ENCODE results near the gene RRP1B.

RRP1B gene

DNA sequence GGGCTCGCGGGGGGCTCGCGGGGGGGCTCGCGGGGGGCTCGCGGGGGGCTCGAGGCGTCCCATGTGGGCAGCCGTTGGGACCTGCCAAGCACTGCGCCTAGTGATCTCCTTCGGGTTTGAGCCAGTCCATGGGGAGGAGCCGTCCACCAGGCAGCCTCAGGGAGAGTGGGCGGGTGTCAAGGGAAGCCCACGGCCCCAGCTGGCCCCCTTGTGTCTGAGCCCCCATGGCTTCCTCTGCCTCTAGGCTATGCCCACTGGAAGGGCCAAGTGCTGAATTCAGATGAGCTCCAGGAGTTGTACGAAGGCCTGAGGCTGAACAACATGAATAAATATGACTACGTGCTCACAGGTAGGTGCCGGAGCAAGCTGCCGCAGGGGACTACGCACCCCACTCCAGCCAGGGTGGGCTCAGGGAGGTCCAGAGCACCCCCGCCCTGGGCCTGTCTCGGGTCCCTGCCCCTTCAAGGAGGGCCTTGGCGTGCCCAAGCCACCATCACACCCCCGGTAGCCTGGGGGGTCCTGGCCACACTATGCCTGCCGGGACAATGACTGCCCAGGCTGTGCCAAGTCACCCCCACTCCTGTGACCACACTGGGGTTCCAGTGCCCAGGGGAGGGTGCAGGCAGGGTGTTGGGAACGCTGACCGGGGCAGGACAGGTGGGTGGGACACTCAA, 82.2 kb downstream of the RRP1B start:
- H3K9me3 ChIP-seq (ENCODE audit: control insufficient read depth in 1 of 2, low read length in 2 of 2) = no peaks in the 10 kb centered on the region
- H3K36me3 ChIP-seq (ENCODE audit: control insufficient read depth in 1 of 2, insufficient read depth in 2 of 2, low read length in 2 of 2) = peaks cover 17 to 25% of the 10 kb centered on the region in 2 donors
- H3K4me3 ChIP-seq (ENCODE audit: low read depth in 1 of 2, low read length in 2 of 2) = no peak overlapping the region
- H3K4me1 ChIP-seq (ENCODE audit: control insufficient read depth in 1 of 2, insufficient read depth in 2 of 2, low read length in 2 of 2) = no peaks in the 10 kb centered on the region
- no peaks in the 10 kb centered on the region for H3K27me3 ChIP-seq (ENCODE audit: low read depth, low read length)
- H3K27ac ChIP-seq (ENCODE audit: low read length) = no peak overlapping the region

DNA sequence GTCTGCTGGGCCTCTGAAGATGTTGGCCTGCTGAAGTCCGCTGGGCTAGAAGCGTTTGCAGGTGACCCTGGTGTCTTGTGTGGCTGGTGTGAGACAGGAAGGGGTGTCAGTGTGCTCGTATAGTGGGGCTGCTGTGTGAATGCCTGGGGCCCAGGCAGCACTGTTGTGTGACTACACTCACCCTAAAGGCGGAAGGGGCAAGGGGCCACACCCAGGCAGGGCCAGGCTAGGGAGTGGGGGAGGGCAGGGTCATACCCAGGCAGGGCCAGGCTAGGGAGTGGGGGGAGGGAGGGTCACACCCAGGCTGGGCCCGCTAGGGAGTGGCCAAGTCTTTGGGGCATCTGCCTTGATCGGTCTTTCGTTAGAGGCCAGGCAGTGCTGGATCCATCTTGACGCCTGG, 84.6 kb downstream of the RRP1B start:
- Histone ChIP-seq H3K4me1 (ENCODE audit: control insufficient read depth in 1 of 2, insufficient read depth in 2 of 2, low read length in 2 of 2) (no peaks in the 10 kb centered on the region), H3K27ac (ENCODE audit: low read length) (no peak overlapping the region), H3K36me3 (ENCODE audit: control insufficient read depth in 1 of 2, insufficient read depth in 2 of 2, low read length in 2 of 2) (peaks cover 20 to 48% of the 10 kb centered on the region in 2 donors), H3K4me3 (ENCODE audit: low read depth in 1 of 2, low read length in 2 of 2) (no peak overlapping the region), H3K27me3 (ENCODE audit: low read depth, low read length) (no peaks in the 10 kb centered on the region), H3K9me3 (ENCODE audit: control insufficient read depth in 1 of 2, low read length in 2 of 2) (no peaks in the 10 kb centered on the region)

DNA sequence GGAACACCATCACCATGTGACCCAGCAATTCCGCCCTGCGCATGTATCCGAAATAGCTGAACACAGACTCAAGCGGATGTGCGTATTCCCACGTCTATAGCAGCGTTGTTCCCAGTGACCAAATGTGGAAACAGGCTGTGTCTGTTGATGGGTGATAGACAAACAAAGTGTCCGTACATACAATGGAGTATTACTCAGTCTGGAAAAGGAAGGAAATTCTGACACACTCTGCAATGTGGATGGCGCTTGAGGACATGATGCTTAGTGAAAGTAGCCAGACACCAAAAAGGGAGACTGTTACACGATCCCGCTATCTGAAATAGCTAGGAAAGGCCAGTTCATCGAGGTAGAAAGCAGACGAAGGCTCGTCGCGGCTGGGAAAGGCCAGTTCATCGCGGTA, 85.4 kb downstream of the RRP1B start:
- Histone ChIP-seq H3K4me3 (ENCODE audit: low read depth in 1 of 2, low read length in 2 of 2) (no peak overlapping the region), H3K36me3 (ENCODE audit: control insufficient read depth in 1 of 2, insufficient read depth in 2 of 2, low read length in 2 of 2) (peaks cover 20 to 55% of the 10 kb centered on the region in 2 donors), H3K9me3 (ENCODE audit: control insufficient read depth in 1 of 2, low read length in 2 of 2) (no peaks in the 10 kb centered on the region), H3K4me1 (ENCODE audit: control insufficient read depth in 1 of 2, insufficient read depth in 2 of 2, low read length in 2 of 2) (no peaks in the 10 kb centered on the region), H3K27ac (ENCODE audit: low read length) (no peak overlapping the region), H3K27me3 (ENCODE audit: low read depth, low read length) (no peaks in the 10 kb centered on the region)

All from muscle layer of duodenum (tissue), 2 donors.